GM12878 (cell line): ENCODE results near the gene PHOSPHO1. TPM values are rescaled to one million over a fixed set of nuclear protein-coding genes. Genes with fewer than 3 reads are reported as not detected.

Source experiments
- BCL11A ChIP-seq: IDR thresholded peaks from 2 replicates; pipeline ENCODE4 v1.6.1; 2011; ENCODE audit warnings: low read depth, low read length
- BMI1 ChIP-seq: fragments of 450-650 bp; IDR thresholded peaks from 2 replicates; pipeline ENCODE4 v1.6.1; 2016; ENCODE audit warnings: mild to moderate bottlenecking, moderate library complexity, borderline replicate concordance
- CBX3 ChIP-seq: fragments of 200-600 bp; sonication (generic); IDR thresholded peaks from 2 replicates; pipeline ENCODE4 v1.6.1; 2016; ENCODE audit warnings: low read depth, borderline replicate concordance
- EZH2 ChIP-seq: IDR thresholded peaks from 2 replicates; pipeline ENCODE4 v1.6.1; 2012; ENCODE audit warnings: low read depth, mild to moderate bottlenecking, control low read depth, inconsistent platforms, low read length, borderline replicate concordance; ENCODE audit not compliant: control insufficient read depth
- KDM1A ChIP-seq: fragments of 200-600 bp; sonication (generic); IDR thresholded peaks from 2 replicates; pipeline ENCODE4 v1.6.1; 2016; ENCODE audit warnings: borderline replicate concordance
- MEF2A ChIP-seq: IDR thresholded peaks from 2 replicates; pipeline ENCODE4 v1.6.1; 2011; ENCODE audit warnings: low read depth, mild to moderate bottlenecking, low read length, moderate library complexity; ENCODE audit not compliant: insufficient read depth
- NFYB ChIP-seq: IDR thresholded peaks from 2 replicates; pipeline ENCODE4 v1.6.1; 2011; ENCODE audit warnings: low read depth, mild to moderate bottlenecking, low read length, improper control_type of control experiment, moderate library complexity; ENCODE audit not compliant: insufficient read depth
- NR2C2 ChIP-seq: IDR thresholded peaks from 2 replicates; pipeline ENCODE4 v1.6.1; 2011; ENCODE audit warnings: borderline replicate concordance, low read depth; ENCODE audit not compliant: control insufficient read depth, insufficient read length
- POLR2A ChIP-seq: IDR thresholded peaks from 2 replicates; pipeline ENCODE4 v1.6.1; 2011; ENCODE audit warnings: low read depth, mild to moderate bottlenecking, low read length
- RAD21 ChIP-seq: IDR thresholded peaks from 2 replicates; pipeline ENCODE4 v1.6.1; 2011; ENCODE audit warnings: mild to moderate bottlenecking, low read depth, low read length, moderate library complexity; ENCODE audit not compliant: insufficient read depth
- RBBP5 ChIP-seq: fragments of 200-600 bp; sonication (generic); conservative IDR thresholded peaks from 2 replicates; pipeline ENCODE4 v1.6.1; 2016
- RUNX3 ChIP-seq: IDR thresholded peaks from 2 replicates; pipeline ENCODE4 v1.6.1; 2012; ENCODE audit warnings: low read length, inconsistent platforms
- SMAD1 ChIP-seq: fragments of 450-650 bp; IDR thresholded peaks from 2 replicates; pipeline ENCODE4 v1.6.1; 2018; ENCODE audit warnings: mild to moderate bottlenecking, low read depth; ENCODE audit not compliant: partially characterized antibody
- SP1 ChIP-seq: IDR thresholded peaks from one replicate; pipeline ENCODE4 v1.6.1; 2011; ENCODE audit warnings: low read depth, low read length
- TCF3 ChIP-seq: IDR thresholded peaks from 2 replicates; pipeline ENCODE4 v1.6.1; 2012; ENCODE audit warnings: low read depth, mild to moderate bottlenecking, low read length, borderline replicate concordance; ENCODE audit not compliant: insufficient read depth
- polyA plus RNA-seq, 11 experiments: library from polyadenylated mRNA; depleted of rRNA in 4 of 11; unstranded in 6 of 11; stranded (reverse) in 5 of 11; fragments of >200 nt; fragmentation: Nextera tagmentation in 4 of 11; fragmentation: Illumina TruSeq in 1 of 11; extraction: Ambion mirVana in 4 of 11; extraction: Trizol in 1 of 11; gene quantifications; 1 replicate in 1 of 11; 2 replicates in 10 of 11; pipeline versions ENCODE4 v1.2.1 to v1.2.3, GENCODE V29; 2011 to 2016; ENCODE audit warnings: inconsistent platforms in 2 of 11, missing spikeins in 2 of 11, low read depth in 1 of 11
- total RNA-seq, 4 experiments: library from RNA; depleted of rRNA in 3 of 4; stranded (reverse); fragments of >200 nt in 3 of 4; fragmentation: Illumina TruSeq in 1 of 4; extraction: Trizol in 1 of 4; gene quantifications; 2 replicates each; pipeline versions ENCODE4 v1.2.1 to v1.2.3, GENCODE V29; 2013 to 2021
- TF ChIP-seq, protein P1 (sequence below): IDR thresholded peaks from 2 replicates; pipeline ENCODE4 v1.6.1; 2011; ENCODE audit warnings: borderline replicate concordance, low read depth, mild to moderate bottlenecking, moderate library complexity, mixed read lengths, low read length; ENCODE audit not compliant: insufficient read depth; ENCODE audit errors: extremely low read length
- TF ChIP-seq, protein P2 (sequence below): IDR thresholded peaks from 2 replicates; pipeline ENCODE4 v1.6.1; 2011; ENCODE audit warnings: borderline replicate concordance, low read depth, mild to moderate bottlenecking, moderate library complexity, low read length; ENCODE audit not compliant: insufficient read depth, poor library complexity, severe bottlenecking
- TF ChIP-seq, protein P3 (sequence below): fragments of 450-650 bp; IDR thresholded peaks from 2 replicates; pipeline ENCODE4 v1.6.1; 2014; ENCODE audit warnings: mild to moderate bottlenecking
- TF ChIP-seq, protein P4 (sequence below): fragments of 150-350 bp; IDR thresholded peaks from 2 replicates; pipeline ENCODE4 v1.6.1; 2014; ENCODE audit warnings: mild to moderate bottlenecking, low read depth, low read length
- TF ChIP-seq, protein P5 (sequence below): fragments of 450-650 bp; IDR thresholded peaks from 2 replicates; pipeline ENCODE4 v1.6.1; 2017; ENCODE audit warnings: mild to moderate bottlenecking, moderate library complexity

PHOSPHO1 gene
- total and polyA plus RNA-seq, 10 of the 15 experiments (the other 5 are each of a cell fraction or from before 2014, with no cell fraction given), result 0.03 to 1.5 (median 0.16) TPM; not detected in 2

DNA sequence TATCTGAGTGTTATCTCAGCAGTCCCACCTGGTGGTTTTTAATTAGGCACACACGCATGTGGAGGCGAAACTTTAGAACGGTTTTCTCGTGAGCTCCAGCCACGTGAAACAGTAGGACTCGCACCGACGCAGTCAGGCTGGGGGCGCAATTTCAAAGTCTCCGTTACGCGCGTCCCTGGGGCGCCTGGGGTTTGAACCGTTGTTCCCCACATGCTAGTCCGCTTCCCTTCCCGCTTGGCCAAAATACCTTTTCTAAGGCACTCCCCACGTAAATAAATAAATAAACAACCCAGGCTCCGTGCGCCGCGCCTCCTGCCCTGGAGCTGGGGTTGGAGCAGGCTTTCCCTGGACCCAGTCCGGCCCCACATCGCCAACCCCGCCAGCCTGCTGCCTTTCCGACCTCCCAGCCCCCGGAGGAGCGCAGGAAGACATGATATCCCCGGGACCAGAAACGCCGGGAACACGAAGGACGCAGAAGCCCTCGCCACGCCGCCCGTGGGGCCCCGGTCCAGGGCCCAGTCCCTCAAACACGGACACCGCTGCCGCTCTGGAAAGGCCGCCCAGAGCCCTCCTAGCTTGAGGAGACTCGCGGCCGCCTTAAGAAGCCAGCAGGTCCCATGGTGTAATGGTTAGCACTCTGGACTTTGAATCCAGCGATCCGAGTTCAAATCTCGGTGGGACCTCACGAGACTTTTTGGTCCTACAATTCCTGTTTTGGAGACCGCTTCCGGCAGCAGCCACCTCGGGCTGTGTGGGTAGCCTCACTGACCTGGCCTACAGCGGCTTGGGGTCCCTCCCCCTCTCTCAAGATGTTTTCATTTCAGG is 38.5 kb downstream of the PHOSPHO1 start (continued):
- TF ChIP-seq, protein P1, sequence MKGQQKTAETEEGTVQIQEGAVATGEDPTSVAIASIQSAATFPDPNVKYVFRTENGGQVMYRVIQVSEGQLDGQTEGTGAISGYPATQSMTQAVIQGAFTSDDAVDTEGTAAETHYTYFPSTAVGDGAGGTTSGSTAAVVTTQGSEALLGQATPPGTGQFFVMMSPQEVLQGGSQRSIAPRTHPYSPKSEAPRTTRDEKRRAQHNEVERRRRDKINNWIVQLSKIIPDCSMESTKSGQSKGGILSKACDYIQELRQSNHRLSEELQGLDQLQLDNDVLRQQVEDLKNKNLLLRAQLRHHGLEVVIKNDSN, result no peak
- TF ChIP-seq, protein P2, sequence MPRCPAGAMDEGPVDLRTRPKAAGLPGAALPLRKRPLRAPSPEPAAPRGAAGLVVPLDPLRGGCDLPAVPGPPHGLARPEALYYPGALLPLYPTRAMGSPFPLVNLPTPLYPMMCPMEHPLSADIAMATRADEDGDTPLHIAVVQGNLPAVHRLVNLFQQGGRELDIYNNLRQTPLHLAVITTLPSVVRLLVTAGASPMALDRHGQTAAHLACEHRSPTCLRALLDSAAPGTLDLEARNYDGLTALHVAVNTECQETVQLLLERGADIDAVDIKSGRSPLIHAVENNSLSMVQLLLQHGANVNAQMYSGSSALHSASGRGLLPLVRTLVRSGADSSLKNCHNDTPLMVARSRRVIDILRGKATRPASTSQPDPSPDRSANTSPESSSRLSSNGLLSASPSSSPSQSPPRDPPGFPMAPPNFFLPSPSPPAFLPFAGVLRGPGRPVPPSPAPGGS, result no peak
- no peak for TF ChIP-seq KDM1A
- TF ChIP-seq SP1, result peak; percentile 2
- no peak for TF ChIP-seq EZH2
- peak; percentile 14; the same call in 1 of the 2 replicates for TF ChIP-seq RAD21
- TF ChIP-seq, protein P3, sequence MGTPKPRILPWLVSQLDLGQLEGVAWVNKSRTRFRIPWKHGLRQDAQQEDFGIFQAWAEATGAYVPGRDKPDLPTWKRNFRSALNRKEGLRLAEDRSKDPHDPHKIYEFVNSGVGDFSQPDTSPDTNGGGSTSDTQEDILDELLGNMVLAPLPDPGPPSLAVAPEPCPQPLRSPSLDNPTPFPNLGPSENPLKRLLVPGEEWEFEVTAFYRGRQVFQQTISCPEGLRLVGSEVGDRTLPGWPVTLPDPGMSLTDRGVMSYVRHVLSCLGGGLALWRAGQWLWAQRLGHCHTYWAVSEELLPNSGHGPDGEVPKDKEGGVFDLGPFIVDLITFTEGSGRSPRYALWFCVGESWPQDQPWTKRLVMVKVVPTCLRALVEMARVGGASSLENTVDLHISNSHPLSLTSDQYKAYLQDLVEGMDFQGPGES, result no peak
- no peak for TF ChIP-seq BMI1
- TF ChIP-seq TCF3, result peak; percentile 43; the same call in 1 of the 2 replicates
- peak; percentile 0; the same call in 1 of the 2 replicates for TF ChIP-seq BCL11A
- peak; percentile 24; the same call in 1 of the 2 replicates for TF ChIP-seq POLR2A
- TF ChIP-seq CBX3, result no peak
- TF ChIP-seq RUNX3, result peak; percentile 85
- peak; percentile 63 for TF ChIP-seq MEF2A
- TF ChIP-seq RBBP5, result no peak
- TF ChIP-seq, protein P4, sequence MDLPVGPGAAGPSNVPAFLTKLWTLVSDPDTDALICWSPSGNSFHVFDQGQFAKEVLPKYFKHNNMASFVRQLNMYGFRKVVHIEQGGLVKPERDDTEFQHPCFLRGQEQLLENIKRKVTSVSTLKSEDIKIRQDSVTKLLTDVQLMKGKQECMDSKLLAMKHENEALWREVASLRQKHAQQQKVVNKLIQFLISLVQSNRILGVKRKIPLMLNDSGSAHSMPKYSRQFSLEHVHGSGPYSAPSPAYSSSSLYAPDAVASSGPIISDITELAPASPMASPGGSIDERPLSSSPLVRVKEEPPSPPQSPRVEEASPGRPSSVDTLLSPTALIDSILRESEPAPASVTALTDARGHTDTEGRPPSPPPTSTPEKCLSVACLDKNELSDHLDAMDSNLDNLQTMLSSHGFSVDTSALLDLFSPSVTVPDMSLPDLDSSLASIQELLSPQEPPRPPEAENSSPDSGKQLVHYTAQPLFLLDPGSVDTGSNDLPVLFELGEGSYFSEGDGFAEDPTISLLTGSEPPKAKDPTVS, result no peak
- TF ChIP-seq NFYB, result no peak
- TF ChIP-seq NR2C2, result no peak
- TF ChIP-seq, protein P5, sequence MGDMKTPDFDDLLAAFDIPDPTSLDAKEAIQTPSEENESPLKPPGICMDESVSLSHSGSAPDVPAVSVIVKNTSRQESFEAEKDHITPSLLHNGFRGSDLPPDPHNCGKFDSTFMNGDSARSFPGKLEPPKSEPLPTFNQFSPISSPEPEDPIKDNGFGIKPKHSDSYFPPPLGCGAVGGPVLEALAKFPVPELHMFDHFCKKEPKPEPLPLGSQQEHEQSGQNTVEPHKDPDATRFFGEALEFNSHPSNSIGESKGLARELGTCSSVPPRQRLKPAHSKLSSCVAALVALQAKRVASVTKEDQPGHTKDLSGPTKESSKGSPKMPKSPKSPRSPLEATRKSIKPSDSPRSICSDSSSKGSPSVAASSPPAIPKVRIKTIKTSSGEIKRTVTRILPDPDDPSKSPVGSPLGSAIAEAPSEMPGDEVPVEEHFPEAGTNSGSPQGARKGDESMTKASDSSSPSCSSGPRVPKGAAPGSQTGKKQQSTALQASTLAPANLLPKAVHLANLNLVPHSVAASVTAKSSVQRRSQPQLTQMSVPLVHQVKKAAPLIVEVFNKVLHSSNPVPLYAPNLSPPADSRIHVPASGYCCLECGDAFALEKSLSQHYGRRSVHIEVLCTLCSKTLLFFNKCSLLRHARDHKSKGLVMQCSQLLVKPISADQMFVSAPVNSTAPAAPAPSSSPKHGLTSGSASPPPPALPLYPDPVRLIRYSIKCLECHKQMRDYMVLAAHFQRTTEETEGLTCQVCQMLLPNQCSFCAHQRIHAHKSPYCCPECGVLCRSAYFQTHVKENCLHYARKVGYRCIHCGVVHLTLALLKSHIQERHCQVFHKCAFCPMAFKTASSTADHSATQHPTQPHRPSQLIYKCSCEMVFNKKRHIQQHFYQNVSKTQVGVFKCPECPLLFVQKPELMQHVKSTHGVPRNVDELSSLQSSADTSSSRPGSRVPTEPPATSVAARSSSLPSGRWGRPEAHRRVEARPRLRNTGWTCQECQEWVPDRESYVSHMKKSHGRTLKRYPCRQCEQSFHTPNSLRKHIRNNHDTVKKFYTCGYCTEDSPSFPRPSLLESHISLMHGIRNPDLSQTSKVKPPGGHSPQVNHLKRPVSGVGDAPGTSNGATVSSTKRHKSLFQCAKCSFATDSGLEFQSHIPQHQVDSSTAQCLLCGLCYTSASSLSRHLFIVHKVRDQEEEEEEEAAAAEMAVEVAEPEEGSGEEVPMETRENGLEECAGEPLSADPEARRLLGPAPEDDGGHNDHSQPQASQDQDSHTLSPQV, result 0 out of 2 replicates have a peak, but pooled peaks have one; percentile 40
- peak; percentile 54 for TF ChIP-seq SMAD1
